Stimulated activated CD4-positive, alpha-beta T cell treated with anti-CD3 and anti-CD28 coated beads, Interleukin-12 subunit alpha, Interleukin-12 subunit beta, amount 100 ng/mL, for 4 hours (primary cell): ENCODE measurements around the gene HNRNPF.
"Not testable (repeated sequence)": the region's sequence is repeated elsewhere in the genome, so short reads cannot be mapped to it uniquely, and the experiment has no call there.

ENCODE experiments used
- DNase-seq: peaks from one replicate; pipeline ENCODE4 v3.0.0-alpha.2; 2020

Gene HNRNPF

DNA sequence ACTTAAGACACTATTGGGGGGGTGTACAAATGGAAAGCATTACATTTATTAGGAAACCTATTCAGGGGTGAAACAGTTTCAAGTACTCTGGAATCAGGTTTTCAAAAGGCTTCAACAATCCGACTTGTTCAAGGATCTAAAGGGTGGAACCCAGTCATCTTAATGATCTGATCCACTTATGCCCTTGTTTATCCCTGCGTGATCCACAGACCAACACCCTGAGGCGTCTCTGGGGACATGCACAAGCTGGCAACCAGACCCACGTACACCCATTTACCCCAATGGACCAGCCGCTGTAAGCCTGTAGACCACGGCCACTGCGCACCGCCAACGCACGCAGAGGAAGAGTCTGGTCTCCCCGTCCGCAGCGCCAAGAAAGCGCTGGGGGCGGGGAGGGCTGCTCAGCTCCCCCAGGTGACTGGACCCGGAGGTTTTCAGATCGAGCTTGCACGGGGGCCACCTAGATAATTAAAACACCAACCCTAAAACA lies 13.4 kb downstream of the HNRNPF start:
- no peak for DNase-seq

DNA sequence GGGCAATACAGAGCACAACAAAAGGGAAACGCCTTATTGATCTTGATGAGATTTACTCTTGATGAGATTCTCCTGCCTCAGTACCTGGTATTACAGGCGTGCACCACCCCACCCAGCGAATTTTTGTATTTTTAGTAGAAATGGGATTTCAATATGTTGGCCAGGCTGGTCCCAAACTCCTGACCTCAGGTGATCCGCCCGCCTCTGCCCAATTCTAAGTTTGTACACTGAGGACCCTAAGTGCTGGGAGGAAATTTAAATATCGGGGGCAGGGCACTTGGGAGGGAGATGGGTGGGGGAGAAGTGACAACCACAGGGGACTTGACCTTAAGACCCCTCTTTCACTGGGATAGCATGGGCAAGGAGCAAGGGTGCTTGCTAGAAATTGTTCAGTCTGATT lies 14.1 kb downstream of the HNRNPF start:
- DNase-seq, result no peak

DNA sequence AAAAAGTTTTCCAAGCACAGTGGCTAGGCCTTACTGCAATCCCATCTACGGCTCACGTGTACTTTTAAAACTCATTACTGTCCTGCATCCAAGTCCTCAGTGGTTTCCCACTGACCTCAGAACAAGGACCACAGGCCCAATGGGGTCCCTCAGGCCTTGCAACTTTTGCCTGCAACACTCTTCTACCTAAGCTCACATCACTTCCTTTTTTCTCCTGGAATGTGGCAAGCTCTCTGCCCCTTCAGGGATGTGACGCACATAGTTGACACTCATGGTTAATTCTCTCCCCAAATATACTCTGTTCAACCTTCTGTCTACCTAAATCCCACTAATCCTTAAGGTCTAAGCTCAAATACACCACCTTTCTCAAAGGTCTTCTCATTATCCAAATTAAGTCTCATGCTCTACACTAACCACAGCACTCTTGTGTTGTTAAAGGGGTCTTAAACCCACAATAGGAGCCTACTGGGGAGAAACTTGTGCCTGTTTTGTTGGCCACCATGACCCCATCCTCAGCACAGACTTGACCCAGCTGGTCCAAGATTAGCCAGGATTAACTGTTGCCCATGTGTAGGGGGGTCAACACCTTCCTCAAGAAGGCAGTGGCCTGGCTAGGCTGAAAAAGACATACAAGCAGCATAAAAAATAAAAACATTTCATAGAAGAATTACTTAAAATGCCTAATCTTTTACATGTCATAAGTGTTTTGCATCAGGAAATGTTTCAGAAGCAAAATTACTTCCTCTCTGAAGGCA lies 15.2 kb downstream of the HNRNPF start:
- no peak for DNase-seq

DNA sequence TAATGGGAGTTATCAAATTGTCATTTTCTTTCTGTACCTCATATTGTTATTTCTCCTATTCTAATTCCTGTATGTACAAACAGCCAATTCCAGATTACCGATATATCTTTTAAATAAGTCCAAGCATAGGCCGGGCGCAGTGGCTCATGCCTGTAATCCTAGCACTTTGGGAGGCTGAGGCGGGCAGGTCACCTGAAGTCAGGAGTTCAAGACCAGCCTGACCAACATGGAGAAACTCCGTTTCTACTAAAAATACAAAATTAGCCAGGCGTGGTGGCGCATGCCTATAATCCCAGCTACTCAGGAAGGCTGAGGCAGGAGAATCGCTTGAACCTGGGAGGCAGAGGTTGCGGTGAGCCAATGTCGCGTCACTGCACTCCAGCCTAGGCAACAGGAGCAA lies 15.8 kb downstream of the HNRNPF start:
- DNase-seq, result not testable (repeated sequence)

DNA sequence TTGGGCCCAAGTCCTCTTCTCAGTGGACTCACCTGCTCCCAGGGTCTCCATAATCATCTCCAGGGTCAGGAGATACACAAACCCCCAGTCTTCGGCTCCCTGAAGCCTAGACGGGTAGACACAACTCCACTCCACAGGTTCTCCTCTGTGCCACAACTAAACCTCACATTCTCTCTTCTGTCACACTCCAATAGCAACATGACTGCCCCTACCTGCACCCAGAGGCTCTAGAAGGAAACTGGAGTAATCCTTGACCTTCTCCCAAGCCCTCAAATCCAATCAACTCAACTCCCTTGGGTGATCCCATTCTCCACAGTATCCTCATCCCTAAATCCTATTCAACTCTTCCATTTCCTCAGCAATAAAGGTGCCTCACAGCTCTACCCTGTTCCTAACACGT lies 16.2 kb downstream of the HNRNPF start:
- DNase-seq, result no peak

DNA sequence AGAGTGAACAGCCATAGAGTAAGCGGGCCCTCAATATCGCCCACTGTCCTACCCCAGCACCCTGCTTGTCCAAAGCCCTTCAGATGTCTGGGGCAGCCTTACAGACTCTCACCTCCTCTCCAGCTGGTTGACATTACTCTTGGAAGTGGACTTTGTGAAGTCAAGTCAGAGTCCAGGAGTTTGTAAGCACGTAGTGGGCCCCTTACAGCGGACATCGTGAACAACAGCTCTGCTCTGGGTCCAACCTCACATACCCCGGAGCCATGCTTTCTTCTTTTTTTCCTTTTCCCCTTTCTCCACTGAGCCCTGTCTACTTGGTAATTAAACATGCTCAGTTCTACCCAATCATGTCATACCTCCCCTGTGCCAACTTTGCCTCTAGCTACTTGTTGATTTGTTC lies 17.5 kb downstream of the HNRNPF start:
- DNase-seq, result no peak

DNA sequence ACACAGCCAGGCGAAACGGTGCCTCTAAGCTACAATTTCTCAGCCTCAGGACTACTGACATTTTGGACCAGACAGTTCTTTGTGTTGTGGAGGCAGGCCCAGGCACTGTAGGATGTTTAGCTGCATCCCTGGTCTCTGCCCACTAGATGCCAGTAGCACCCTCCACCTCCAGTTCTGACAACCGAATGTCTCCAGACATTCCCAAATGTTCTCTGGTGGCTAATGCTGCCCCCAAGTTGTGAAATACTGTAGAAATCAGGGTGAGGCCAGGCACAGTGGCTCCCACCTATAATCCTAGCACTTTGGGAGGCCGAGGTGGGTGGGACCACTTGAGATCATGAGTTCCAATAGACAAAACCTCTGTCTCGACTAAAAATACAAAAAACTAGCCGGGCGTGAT lies 18.2 kb downstream of the HNRNPF start:
- no peak for DNase-seq

DNA sequence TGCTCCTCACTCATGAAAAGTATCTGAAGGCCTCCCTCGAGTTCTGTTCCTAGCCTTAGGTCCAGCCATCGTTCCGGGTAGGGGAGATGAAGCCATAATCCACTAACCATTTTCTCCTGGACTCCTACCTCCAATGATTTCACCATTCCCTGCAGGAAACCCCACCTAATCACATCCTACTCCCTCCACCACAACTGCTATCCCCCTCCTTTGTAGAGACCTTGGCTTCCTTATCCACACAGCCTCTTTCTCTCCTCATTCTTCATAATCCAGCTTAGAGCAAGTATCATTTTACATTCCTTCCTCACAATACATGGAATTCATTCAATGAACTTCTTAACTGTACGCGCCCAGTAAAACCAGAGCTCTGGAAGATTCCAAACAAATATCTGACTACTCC lies 18.7 kb downstream of the HNRNPF start:
- no peak for DNase-seq

DNA sequence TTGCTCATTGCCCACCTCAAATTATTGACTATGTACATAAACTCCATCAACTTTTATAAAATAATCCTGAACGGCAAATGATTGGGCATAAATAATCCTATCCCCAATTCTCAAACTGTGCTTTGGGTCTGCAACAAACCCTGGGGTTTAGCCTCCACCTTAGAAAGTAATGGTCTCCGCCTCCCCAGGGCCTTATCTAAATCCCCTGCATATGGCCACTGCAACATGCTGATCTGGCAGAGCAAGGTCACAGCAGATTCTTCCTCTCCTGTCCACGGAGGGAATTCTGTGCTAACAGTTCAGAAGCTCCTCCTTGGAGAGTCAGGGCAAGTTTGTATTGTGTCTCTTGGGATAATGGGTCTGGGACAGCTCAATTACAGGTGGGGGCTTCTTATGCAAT lies 19.1 kb downstream of the HNRNPF start:
- no peak for DNase-seq

DNA sequence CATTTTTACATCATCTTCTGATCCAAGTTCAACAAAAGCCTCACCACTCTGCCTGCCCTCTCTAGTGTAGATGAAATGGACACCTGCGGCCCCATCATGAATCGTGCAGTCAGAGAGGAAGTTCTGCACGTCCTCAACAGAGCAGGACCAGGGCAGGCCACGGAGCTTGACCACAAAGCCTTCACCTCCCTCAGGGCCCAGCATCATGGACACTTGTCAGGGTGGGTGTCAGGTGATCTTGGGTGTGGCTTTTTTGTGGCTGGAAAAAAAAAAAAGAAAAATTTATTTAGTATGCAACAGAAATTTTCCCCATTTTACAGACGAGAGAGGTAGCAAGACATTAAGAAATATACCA lies 21.3 kb downstream of the HNRNPF start:
- DNase-seq, result no peak

DNA sequence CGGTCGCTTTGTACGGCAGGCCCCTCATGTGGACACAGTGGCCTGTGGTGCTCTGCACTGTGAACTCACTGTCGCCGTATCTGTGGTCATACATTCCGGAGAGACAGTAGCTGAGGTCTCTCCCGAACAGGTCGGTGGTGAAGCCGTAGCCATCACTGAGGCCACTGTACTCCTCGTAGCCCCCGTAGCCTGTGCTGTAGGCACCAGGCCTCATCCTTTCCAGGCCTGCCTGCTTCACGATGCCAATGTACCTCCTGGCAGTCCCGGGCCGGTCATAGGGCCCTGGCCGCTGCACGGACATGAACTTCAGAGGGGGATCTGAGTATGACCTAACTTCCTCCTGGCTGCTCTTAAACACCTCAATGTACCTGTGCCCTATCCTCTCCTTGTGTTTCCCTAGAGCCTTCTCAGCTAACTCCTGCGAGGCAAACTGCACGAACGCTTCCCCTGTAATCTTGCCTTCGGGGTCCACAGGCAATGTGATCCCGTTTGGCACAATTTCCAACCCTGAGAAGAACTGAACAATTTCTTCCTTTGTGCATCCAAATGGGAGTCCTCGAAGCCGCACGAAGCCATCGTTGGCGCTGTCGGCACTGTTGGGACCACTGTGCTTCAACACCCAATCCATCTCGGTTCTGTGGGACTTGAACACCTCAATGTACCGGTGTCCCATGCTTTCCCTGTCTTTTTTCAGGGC lies 21.9 kb downstream of the HNRNPF start:
- DNase-seq, result no peak

DNA sequence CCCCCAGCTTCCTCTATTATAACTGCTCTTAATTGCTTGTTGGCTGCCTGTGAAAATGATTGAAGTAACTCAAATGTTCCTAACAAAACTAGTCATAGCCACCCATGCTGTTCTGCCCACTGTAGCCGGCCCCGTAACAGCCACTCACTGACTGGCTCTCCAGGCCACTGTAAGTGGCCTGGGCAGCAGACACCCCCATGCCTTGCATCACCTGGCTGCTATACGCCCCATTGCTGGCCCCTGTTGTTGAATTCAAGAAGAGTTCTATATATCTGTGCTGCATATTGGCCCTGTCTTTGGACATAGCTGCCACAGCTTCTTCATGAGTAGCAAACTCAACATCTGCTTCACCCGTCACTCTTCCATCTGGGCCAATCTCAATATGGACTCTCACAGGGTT lies 22.4 kb downstream of the HNRNPF start:
- DNase-seq, result no peak

DNA sequence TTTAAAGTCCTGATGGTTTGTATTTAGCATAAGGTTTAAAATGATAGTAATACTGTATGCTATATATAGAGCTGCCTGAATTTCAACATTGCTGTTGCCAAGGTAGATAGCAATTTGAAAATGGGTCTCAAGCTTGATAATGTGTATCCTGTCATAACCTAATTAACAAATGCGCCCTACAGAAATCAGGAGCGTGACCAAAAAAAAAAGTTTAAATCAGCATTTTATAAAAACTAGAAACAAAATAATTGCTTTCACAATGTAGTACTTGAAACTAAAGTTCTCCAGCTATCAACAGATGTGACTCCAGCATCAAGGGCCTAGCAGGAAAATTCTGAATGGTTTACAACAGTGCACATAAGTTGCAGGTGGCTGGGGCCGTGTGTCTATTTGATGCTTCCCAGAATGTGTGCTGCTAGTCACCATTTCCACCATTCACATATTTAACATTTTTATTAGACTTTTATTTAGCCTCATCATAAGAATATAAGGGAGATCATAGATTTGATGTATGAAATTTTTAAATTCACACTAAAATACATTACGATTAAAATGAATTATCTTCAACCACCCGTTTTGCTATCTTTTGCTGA lies 23.5 kb downstream of the HNRNPF start:
- DNase-seq, result no peak

DNA sequence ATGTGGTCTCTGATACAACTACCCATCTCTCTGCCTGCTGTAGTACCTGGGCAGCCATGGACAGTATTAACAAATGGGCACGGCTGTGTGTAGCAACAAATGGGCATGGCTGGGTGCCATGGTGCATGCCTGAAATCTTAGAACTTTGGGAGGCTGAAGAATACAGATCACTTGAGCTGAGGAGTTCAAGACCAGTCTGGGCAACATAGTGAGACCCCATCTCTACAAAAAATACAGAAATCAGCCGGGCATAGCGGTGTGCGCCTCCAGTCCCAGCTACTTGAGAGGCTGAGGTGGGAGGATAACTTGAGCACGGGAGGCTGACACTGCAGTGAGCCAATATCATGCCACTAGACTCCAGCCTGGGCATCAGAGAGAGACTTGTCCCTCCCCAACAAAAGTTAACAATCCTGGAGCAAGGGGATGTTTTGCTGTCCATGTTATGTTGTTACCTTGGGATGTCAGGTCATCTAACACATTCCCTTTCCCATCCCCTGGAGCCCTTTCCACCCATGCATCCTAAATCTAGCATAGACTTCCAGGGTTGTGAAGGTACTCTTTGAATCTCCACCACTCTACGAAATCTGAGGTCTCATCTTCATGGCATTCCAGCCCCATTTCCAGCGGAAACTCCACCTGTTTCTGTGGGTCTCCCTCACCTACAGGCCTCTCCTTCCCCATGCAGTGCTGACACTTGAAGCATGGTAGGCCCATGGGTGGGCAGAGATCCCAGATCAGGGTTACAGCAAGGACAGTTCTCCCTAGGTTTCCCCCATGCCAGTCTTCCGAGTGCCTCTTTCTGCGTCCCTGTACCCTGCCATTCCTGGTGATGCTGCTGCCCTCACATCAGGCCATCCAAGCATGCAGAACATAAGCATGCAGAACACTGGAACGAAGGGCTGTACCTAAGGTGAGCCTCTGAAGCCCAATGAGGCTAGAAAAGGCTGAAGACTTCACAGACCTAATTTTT lies 24.4 kb downstream of the HNRNPF start:
- no peak for DNase-seq

DNA sequence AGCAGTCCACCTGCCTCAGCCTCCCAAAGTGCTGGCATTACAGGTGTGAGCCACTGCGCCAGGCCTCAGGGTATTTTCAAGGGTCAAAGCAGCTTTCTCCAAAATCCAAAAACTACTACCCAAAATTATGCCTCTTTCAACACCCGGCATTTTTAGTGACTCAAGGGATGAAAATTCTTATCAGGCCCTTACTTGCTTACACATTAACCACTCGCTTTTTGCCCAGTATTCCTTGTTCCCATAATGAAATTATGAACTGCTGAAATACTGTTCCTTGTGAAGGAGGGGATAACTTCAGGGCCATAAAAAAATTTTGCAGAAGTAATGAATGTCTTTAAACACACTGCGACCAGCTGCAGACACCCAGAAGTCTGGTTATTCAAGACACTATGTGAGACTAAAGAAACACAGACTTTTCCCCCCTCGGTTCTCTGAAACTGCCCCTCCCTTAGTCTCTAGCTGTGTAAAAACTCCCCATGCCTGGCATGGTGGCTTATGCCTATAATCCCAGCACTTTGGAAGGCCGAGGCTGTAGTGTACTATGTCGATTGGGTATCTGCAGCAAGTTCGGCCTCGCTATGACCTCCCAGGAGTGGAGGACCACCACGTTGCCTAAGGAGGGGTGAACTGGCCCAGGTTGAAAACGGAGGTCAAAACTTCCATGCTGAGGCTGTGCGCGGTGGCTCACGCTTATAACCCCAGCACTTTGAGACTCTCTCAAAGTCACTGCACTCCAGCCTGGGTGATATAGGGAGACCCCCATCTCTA lies 25.6 kb downstream of the HNRNPF start:
- no peak for DNase-seq

DNA sequence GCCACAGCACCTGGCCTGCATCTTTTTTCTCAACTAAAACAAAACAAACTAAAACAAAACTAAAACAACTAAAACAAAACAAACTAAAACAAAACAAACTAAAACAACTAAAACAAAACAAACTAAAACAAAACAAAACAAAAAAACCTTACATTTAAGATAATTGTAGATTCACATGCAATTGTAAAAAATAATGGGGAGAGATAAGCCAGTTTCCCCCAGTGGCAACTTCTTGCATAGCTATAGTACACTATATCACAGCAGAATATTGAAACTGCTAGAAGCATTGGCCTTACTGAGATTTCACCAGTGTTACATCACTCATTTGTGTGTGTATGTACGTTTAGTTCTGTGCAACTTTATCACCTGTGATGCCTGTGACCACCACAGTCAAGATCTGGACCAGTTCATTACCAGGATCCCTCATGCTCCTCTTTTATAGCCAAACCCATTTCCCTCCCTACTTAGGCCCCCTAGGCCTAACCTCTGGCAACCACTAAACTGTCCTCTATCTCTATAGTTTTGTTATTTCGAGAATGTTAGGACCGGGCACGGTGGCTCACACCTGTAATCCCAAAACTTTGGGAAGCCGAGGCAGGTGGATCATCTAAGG lies 28.3 kb downstream of the HNRNPF start:
- no peak for DNase-seq

DNA sequence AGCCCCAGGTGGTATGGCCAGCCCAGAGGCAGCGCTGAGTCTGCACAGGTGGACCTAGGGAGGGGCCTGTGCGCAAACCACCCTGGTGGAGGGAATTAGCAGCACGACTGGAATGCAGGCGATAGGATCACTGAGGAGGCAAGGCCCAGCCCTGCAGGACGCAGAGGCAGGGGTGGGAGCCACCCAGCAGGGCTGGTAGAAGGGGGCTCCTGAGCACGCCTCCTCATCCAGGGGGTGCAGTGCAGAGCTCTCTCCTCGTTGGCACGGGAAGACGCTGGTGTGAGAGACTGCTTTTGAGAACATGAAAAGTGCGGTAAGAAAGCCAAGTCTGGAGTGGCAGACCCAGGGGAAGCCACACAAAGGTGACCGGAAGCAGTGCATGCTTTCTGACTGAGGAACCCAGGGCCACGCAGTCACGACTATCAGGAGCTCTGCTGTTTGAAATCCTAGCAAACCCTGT lies 31.5 kb downstream of the HNRNPF start:
- no peak for DNase-seq

DNA sequence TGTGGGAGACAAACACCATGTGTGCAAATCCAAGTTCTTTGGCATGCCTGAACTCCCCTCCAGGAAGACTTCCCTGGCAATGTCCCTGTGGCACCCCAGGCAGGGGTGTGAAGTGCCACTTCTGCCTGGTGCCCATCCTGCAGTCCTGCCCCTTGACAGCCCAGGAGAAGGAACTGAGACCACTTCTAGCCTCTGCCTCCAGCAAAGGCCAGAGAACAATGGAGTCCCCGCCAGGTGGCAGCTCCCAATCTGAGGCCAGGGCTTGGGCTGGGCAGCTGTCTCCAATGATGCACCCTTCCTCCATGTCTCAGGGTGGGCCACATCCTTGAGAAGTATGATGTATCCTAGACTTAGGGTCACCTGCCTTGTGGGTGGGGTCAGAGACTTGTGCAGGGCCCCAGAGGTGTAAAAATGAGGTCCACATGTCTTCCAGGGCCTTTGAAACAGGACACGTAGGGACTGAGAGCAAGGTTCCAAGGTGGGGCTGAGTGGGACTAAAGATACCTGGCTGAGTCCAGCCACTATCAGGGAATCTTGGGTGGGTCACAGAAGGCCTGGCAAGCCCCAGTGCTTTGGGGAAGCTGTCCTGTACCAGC lies 32.1 kb downstream of the HNRNPF start:
- no peak for DNase-seq

DNA sequence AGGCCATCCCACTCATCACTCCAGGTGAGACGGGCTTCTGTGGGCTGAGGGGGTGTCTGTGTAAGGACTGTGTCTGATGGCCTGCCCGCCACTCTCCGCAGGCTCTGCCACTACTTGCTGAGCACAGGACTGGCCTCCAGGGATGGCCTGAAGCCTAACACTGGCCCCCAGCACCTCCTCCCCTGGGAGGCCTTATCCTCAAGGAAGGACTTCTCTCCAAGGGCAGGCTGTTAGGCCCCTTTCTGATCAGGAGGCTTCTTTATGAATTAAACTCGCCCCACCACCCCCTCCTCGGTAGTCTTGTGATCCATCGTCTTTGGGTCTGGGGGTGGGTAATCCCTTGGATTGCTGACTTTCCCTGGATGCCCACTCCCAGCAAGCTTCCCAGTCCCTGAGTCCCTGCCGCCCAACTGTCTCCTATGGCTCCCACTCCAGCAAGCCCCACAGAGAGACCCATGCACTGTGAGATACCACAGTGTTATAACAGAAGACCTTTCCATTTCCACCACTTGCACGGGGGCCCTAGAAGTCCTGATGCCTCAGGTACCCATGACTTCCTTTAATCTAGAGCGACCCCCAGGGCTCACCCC lies 32.8 kb downstream of the HNRNPF start:
- DNase-seq, result no peak

DNA sequence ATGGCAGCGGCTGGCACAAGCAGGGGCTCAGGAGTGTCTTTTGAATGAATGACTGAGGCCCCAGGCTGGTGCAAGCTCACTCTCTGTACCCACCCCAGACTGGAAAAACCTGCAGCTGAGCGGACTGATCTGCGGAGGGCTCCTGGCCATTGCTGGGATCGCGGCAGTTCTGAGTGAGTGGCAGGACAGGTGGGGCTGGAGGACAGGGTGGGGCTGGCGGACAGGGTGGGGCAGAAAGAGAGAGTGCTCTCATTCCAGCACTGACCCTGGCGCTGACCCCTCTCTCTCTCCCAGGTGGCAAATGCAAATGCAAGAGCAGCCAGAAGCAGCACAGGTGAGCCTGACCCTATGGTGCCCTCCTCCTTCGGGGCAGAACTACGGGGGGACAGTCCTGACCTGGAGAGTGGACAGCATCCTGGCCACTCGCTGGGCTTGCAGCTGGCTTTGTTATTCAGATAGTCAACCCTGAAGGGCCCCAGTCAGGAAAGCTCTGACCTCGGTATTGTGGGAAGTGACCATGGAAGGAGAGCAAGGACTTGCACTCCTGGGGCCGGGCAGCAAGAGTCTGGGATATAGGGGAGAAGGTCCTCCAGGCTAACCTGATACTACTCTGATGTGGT lies 33.5 kb downstream of the HNRNPF start:
- DNase-seq, result no peak
